ENCODE data around the gene SMYD3.

Gene SMYD3

DNA sequence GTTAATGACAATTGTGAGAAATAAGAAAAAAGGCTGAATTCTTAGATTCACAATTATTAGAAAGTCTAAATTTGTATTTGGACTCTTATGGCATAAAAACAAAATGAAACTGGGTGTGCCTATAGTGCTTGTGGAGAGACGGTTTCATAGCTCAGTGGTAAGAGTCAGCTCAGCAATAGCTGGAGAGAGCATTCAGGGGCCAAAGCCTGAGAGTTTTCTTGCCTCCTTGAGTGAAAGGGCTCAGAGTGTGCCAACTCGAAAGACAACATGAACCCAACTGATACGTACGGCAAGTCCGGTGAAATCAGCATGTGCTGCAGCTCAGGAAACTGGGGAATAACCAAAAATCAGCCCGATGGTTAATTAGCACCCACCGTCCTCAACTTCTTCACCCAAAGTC, 577.9 kb downstream of the SMYD3 start:
- no peak for DNase-seq

DNA sequence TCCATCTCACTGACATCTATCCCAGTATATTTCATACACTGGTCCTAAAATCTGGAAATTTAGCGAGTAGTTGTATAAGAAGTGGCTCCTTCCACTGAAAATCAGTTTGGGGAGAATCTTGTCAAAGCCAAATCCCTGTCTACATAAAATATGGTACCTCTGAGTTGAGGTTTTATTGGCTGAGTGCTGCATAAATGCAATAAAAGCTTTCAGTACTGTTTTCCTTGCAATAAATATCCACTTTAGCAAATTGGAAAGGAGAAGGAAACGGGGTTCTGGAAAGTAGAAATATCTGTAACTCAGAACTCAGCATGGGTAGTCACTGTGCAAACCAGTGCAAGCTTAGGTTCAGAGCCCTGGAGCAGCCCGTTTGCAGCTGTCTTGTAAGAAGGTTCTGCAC, 580.2 kb downstream of the SMYD3 start:
- DNase-seq, result no peak

DNA sequence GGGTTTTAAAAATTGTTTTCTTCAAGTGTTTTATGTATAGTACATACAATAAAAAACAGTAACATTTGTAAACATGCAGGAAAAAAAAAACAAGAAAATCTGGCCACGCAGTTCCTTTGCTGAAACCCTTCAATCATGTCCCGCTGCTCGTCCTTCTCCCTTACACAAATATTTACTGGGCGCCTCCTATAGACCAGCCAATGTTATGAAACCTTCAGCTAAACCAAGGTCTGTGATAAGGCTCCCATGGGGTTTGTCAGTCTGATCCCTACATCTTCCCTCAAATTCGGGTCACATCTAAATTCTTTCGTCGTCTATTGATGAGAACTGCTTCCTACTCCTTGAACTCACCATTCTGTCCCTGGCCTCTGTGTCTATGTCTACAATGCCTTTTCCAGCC, 583.9 kb downstream of the SMYD3 start:
- DNase-seq, result no peak

DNA sequence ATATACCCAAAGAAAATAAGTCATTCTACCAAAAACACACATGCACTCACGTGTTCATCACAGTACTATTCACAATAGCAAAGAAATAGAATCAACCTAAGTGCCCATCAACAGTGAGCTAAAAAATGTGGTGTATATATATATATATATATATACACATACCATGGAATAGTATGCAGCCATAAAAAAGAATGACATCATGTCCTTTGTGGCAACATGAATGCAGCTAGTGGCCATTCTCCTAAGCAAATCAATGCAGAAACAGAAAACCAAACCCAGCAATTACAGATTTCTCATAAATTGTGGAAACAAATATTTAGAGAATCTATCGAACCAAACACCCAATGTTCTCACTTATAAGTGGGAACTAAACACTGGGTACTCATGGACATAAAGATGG, 585.7 kb downstream of the SMYD3 start:
- DNase-seq, result no peak

DNA sequence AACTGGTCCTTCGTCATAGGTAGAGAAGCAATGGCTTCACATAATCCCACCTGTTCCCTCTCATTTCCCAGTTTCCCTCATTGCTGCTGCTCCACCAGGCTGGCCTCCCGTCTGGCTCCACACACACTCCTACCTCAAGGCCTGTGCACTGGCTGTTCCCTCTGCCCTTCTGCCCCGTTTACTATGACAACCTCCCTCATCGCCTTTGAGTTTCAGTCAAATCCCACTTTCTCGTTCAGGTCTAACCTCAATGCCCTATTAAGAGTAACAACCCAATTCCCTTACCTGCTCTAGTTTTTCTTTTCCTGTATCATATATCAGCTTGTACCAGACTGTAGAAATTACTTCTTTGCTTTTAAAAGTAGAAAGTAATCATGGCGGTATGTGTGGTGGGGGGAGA, 589.7 kb downstream of the SMYD3 start:
- DNase-seq, result no peak

DNA sequence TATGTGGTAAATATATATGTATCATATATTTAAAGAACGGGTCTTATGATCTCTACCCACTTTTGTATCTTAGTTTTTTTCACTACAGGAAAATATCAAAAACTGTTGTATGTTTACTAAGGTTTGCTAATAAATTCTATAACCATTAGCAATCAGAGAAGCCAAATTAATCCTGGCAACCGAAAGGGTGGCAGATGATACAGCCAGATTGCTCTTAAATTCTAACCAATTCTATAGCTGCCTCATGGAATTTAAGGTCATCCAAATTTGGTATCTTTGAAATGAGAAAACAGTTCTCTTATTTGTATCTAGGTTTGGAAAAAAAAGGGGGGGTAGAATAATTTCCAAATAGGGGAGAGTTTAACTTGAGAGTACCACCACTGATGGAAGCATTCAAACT, 591.2 kb downstream of the SMYD3 start:
- no peak for DNase-seq

DNA sequence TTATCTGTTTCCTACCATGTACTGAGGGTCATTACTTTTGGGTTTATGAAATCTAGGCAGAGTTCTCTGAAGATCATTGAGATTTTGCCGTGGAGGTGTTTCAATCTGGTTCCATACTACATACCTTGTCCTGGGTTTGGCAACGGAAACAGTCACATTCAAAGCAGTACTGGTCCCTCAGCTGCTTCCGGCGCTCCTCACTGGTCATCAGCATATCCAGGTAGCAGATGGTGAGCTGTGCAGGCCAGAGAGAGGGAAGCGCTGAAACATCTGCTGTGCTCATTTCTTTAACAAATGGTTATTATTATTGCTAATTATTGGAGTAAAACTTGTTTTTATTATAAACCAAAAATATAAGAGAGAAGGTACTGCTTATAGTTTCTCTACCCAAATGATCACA, 591.7 kb downstream of the SMYD3 start:
- no peak for DNase-seq

DNA sequence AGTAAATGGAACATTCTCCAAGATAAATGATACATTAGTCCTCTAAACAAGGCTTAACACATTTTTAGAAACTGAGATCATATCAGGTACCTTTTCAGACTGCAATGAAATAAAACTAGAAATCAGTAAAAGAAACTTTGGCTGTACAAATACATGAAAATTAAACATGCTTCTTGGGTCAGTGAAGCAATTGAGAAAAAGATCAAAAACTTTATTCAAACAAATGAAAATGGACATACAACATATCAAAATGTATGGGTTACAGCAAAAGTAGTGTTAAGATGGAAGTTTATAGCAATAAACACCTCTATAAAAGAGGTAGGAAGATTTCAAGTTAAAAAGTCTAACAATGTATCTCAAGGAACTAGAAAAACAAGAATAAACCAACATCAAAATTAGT, 598.5 kb downstream of the SMYD3 start:
- no peak for DNase-seq

DNA sequence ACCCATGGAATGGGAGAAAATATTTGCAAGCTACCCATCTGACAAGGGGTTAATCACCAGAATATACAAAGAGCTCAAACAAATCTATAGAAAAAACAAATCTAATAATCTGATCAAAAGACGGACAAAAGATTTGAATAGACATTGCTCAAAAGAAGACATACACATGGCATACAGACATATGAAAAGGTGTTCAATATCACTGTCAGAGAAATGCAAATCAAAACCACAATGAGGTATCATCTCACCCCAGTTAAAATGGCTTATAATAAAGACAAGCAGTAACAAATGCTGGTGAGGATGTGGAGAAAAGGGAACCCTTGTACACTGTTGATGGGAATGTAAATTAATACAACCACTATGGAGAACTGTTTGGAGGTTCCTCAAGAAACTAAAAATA, 600.9 kb downstream of the SMYD3 start:
- no peak for DNase-seq

DNA sequence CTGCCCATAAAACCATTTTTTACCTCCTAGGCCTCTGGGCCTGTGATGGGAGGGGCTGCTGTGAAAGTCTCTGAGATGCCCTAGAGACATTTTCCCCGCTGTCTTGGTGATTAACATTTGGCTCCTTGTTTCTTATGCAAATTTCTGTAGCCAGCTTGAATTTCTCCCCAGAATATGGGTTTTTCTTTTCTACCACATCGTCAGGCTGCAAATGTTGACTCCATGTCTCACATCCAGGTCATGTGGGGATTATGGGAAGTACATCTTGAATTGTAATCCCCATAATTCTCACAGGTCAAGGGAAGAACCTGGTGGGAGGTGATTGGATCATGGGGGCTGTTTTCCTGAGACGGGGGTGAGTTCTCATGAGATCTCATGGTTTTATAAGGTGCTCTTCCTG, 603.2 kb downstream of the SMYD3 start:
- DNase-seq, result no peak

DNA sequence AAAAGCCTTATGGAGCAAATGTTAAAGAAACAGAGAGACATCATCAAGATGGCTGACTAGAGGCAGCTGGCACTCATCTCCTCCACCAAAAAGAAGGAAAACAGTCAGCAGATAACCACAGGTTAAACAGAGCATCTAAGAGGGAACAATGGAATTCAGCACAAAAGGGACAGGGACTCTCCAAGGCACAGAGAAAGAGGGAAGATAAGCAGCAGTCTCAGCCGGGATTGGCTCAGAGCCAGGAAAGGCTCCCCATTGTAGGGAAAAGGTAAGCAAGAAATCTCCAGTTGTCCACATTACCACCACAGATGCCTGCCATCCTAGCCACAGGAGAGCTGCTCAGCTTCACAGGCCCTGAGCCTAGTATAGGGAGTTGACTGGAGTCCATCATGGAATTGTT, 605.5 kb downstream of the SMYD3 start:
- DNase-seq, result no peak

DNA sequence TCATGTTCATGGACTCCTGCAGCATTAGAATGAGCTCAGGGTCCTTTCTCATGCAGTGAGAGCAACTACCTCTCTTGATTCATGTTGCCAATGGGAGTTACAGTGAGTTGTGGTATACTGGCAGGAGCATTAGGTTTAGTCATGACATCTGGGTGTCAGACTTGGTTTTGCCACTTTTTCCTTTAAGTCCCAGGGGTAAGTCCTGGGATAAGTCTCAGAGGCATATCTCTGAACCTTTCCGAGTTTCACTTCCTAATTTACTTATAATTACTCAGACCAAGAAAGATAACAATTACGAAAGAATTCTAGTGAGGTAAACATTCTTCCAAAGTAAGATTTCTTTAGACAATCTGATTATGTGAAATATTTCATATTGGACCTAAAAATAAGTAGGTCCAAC, 606.0 kb downstream of the SMYD3 start:
- no peak for DNase-seq

DNA sequence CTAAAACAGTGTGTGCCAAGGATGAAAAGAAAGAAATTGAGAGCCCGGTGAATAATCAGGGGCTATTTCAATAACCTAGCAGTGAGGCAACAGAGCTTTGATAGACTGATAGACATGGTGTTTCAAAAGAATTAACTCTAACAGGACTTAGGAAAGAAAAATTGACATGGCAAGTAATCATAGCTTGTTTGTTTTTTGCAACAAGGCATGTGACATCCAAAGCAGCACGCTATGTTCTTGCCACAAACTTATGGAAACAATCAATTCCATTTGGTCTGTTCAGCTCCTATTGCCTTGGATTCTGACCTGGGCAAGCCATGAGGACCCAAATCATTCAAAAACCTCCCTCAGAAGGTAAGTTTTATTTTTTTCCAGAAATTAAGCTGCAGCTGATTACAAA, 608.5 kb downstream of the SMYD3 start:
- DNase-seq, result no peak

DNA sequence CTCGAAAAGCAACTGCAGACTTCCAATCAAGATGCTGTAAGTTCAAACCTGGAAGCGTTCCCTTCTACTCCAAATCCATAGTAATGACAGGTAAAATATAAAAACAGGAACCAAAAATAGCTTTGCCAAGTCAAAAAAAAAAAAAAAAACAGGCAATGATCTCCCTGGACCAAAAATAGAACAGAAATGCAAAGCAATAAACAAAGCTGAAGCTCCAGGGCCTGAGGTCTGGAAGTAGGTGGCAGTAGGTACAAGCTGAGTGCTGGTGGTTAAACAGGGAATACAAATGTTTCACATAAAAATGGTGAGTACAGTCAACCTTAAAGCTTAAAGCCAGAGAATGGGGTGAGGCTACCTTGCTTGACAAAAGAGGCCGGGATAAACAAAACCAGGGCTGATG, 610.8 kb downstream of the SMYD3 start:
- no peak for DNase-seq

DNA sequence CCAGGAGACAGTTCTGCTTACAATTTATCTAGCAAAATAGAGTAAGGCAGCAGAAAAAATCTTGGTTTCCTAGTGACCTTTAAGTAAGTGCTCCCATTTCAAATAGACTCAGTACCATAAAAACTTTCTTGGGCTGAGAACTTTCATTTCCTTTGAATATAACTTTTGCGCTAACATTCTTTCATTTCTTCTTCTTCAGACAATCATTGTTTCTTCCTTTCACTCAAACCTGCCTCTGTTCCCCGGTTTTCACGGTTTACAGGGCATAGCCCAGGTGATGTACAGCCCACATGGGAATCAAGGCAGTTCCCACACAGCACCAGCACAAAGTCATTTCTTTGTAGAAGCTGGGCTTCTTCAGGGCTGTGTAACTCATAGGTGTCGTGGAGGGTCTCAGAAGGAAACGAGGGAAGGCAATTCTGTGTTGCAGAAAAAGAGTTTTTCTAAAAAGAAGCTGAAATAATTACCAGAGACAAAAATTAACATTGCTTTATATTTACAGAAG, 611.6 kb downstream of the SMYD3 start:
- no peak for DNase-seq

DNA sequence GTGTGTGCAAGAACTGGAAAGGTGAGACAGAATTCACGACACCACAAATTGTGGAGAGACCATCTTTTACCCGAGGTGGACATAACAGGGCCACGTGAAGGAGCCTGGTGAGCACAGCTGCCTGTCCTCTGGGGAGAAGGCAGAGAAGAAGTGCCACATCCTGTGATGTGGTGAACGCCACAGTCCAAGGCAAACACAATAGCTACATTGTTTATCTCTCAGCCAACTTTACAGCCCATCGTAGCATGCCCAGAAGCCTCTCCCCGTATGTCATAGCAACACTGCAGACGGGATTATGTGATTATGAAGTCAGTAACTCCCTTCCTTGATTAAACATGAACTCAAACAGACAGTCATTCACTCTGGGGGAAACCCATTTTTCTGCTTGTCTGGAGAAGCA, 612.2 kb downstream of the SMYD3 start:
- DNase-seq, result no peak

DNA sequence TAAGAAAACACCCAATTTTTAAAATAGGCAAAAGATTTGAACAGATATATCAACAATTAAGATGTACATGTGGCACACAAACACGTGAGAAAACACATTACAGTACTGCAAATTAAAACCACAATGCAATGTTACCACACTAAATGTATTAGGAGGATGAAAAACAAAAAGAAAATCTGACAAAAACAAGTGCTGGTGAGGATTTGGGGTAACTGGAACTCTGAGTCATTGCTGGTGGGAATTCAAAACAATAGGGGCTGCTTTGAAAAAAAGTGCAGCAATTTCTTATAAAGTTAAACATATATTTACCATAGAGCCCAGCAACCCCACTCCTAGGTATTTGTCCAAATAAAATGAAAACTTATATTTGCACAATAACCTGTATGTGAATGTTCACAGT, 614.1 kb downstream of the SMYD3 start:
- no peak for DNase-seq

DNA sequence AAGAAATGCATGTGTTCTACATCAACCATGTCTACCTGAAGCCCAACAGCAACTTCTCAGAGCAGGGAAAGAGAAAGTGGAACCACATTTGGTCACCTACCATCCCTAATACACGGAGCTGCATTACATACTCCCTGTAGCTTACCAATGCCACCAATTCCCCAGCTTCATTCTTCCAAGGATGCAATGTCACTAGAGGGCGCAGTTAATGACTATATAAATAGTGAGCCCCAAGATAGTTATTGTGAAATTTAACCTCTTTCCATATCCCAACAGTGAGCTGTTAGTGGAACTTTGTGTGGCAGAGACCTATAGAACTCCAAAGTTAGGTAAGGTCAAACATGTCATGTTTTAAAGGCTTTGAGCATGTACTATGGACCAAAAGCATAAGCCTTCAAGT, 618.3 kb downstream of the SMYD3 start:
- DNase-seq, result no peak

DNA sequence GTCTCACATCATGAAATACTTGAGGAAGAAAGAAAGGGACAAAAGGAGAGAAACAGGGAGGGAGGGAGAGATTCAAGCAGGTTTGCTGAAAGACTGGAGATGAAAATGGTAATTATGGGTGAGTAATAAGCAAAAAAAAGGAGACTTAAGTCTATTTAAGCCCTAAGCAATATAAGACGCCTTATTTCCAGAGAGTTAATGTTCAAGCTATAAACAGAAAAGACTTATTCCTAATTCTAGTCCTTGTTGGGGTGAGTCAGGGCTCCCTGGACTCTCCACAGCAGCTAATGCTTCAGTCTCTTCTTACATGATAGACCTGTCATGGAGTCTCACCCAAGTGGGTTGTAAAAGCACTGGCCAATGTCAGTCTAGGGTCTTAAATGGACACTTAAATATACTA, 619.2 kb downstream of the SMYD3 start:
- DNase-seq, result no peak

DNA sequence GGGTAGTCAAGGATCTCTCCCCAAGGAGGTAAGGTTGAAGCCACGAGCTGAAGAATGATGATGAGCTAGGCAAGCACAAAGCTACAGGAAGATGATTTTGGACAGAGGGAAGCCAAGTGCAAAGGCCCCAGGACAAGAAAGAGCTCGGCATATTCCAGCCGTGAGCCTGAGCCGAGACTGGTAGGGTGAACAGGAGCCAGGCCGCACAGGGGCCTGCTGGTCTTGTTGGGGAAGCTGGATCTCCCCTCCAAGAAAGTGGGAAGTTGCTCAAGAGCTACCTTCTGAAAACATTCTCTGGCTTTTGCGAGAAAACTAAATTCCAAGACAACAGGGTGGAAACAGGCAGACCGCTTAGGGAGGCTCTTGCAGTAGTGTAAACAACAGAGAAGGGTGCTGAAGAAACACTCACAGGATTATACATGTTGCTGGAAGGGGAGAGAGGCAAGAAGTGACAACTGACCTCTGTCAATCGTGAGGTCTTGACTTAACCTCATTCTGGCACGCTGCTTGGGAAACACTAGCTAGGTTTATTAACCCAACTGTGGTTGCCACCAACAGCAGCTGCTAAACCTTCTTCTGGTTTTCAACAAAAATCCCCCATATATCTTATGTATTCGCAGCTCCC, 625.2 kb downstream of the SMYD3 start:
- no peak for DNase-seq

DNA sequence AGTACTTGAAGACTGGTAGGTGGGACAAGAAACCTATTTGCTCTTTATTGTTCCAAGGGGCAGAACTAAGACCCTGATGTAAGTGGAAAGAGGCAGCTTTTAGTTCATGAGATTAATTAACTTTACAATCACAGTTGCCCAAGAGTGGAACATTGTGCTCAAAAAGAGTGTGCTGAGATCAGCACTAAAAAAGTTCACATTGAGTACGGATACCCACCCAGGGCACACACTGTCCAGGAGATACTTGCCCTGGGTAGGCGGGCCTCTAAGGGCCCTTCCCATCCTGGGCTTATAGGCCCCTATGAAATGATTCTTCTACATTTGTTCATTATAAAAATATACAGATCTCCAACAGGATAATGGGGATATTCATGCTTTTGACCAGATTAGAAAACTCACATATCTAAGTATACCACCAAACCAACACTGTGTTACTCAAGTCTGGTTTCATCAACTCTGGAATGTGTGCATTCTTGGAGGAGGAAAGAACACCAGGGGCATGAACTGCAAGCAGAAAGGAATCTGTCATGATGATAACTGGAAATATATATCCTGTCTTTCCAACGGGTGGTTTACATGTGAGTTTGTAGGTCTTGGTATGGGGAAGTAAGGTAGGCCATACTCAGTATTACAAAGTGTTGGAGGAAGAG, 626.2 kb downstream of the SMYD3 start:
- DNase-seq, result no peak

DNA sequence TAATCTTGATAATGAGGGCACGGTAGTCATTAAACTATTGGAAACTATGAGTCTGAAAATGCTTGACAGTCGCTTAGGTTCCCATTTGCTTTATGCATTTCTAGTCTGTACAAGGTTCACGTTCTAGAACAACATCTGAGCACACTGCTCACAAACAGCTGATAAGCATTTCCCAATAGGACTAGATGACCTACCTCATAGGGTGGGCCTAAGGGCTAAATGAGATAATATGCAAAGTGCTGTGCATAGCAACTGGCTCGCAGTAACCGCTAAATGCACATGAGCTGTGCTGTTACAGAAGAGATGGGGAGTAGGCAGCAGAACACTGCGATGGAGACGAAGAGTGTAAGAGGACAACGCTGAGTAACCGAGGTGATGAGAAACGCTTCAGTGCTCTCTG, 628.0 kb downstream of the SMYD3 start:
- no peak for DNase-seq

DNA sequence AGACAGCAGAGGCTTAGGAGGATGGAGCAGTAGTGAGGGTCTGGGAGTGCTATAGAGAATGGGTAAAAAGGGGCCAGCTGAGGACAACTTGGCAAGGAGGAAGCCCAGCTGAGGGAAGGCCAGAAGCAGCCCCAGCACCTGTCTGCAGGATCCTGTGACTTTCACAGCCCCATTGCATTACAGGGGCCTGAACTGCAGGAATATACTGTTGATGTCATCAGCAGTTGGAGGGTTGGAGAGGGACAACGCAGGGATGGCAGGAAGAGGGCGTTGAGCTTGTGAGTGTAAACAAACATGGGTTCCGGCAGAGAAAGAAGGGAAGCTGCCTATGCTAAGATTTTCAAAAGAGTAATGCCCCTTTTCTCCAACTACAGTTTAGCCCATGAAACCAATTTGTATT, 628.5 kb downstream of the SMYD3 start:
- no peak for DNase-seq

DNA sequence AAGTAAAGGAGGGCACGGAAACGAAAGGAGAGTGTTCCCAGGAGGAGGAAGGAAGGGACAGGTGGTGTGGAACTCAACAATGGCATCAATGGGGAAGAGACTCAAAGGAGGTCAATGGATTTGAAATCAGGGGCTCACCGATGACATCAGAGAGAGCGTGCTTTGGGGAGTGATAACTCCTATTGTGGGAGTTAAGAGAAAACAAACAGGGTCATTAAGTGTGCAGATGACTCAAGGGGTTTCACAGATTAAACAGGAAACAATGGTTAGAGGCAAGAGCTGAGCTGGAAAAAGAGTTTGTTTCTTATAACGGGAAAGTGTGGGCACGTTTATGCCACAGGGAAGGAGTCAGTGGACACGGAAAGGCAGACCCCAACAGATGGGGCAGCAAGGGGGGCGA, 629.1 kb downstream of the SMYD3 start:
- no peak for DNase-seq

DNA sequence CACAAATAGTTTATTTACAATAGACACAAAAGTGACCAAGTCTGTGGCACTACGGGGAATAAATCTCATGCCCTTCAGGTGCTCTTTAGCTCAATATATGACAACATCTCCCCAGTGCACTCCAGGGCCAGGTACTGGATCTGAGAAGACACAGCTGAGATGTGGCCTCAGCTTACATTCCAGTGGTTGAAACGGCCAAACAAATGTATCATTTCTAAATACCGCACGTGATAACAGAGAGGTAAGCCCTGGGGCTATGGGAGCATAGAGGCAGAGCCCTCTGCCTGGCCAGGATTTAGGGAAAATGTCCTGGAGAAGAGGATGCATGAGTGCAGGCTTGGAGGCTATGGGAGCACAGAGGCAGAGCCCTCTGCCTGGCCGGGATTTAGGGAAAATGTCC, 630.5 kb downstream of the SMYD3 start:
- no peak for DNase-seq
